ENCODE results near the gene NAV1. TPM values are rescaled to one million over a fixed set of nuclear protein-coding genes. Genes with fewer than 3 reads are reported as not detected.

NAV1 gene, protein sequence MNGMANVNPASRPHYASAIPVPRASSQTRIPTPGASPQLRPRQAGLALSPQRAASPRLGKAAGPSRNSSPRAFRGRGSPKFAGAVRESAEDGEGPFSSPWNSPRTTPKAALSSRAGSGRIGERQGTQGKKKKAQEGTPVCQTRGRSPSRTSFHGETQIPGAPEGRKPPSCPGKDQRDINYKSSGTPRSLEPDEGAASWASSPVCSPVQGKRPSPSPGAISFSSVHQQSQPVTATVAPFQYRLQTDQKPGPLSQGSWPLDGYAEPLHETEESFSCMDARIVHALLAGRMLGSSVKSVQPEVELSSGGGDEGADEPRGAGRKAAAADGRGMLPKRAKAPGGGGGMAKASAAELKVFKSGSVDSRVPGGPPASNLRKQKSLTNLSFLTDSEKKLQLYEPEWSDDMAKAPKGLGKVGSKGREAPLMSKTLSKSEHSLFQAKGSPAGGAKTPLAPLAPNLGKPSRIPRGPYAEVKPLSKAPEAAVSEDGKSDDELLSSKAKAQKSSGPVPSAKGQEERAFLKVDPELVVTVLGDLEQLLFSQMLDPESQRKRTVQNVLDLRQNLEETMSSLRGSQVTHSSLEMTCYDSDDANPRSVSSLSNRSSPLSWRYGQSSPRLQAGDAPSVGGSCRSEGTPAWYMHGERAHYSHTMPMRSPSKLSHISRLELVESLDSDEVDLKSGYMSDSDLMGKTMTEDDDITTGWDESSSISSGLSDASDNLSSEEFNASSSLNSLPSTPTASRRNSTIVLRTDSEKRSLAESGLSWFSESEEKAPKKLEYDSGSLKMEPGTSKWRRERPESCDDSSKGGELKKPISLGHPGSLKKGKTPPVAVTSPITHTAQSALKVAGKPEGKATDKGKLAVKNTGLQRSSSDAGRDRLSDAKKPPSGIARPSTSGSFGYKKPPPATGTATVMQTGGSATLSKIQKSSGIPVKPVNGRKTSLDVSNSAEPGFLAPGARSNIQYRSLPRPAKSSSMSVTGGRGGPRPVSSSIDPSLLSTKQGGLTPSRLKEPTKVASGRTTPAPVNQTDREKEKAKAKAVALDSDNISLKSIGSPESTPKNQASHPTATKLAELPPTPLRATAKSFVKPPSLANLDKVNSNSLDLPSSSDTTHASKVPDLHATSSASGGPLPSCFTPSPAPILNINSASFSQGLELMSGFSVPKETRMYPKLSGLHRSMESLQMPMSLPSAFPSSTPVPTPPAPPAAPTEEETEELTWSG (N-terminal part only)
- total RNA-seq = 16.5 and 27.0 TPM in 2 replicates

DNA sequence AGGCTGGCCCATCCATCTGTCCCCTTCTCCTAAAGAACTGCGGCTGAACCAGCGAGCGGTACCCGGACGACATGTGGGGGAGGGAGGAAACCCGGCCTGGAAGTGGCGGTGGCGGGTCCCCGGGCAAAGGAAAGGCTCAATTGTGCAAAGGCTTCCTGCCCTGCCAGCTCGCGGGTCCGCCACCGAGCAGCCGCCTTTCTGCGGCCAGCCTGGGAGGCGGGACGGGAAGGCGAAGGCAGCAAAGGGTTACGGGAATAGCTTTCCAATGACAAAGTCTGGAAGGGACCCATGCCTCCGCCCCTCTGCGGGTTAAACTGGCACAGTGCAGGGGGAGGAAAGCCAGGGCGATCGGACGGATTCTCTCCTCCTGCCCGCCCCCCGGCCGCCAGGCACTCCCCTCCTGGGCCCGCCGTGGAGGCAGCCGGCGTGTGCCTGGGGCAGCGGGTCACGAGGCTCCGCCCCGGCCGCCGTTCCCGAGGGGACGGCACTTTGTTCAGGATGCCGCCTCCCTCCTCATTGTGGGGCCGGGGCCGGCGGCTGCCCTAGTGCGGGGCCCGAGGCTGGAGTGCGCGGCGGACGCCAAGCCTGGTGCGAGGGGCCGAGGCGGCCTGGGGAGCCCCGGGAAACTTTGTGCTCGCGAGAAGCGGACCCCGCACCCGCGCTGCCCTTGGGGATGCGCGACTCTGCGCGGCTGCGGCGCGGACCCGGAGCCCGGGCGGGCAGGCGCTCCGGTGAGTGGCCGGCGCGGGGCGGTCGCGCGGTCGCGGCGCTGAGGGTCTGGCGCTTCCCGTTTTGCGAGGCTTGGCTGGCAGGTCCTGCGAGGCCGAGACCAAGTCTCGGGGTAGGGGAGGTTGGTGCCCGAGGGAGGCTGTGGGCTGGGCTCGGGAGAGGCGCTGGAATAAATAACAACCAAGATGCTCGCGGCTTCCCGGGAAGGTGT is at the start of gene NAV1:
Gene NAV1, plus strand, starts transcription at position 516 of the 940 bp plus-strand sequence. CDS start 83,758 bp downstream, outside the sequence.
- DNase-seq = peak; percentile 82

DNA sequence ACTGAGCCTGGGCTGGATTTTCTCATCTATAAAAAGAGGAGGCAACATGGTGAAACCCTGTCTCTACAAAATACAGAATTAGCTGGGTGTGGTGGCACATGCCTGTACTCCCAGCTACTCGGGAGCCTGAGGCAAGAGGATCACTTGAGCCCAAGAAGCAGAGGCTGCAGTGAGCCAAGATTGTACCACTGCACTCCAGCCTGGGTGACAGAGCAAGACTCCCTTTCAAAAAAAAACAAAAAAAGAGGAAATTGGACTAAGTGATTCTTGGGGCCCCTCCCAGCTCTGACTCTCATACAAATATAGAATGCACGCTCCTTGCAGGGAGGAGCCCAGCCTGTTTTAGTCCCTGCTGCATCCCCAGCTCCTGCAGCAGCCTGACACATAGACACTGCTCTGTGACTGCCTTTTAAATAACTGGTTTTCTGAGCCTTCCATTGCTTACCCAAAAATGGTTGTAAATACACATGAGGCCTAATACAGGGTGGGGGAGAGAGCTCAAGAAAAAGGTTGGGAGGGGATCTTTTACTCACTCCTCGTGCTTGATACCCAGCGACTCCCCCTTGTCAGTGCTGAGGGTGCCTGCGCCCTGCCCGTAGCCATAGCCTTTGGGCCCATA is 49.2 kb upstream of the NAV1 start:
- no peak for DNase-seq

DNA sequence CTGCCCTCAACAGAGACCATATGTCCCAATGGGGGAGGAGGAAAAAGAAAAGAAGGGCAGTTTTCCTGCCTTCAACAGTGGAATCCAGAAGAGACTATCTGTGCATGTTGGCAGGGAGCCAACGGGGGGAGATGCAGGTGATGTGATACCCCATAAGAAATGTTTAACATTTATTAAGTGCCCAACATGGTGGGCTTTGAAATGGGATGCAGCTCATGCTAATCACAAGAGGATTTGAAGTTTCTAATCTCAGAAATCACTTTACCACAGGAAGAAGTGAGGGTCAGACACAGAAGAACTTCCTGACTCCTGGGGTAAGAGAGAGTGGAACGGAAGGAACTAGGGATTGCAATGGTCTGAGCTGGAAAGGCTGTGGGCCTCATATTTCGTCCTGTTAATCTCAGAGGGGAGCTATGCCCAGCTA is 48.2 kb upstream of the NAV1 start:
- DNase-seq = peak; percentile 59

DNA sequence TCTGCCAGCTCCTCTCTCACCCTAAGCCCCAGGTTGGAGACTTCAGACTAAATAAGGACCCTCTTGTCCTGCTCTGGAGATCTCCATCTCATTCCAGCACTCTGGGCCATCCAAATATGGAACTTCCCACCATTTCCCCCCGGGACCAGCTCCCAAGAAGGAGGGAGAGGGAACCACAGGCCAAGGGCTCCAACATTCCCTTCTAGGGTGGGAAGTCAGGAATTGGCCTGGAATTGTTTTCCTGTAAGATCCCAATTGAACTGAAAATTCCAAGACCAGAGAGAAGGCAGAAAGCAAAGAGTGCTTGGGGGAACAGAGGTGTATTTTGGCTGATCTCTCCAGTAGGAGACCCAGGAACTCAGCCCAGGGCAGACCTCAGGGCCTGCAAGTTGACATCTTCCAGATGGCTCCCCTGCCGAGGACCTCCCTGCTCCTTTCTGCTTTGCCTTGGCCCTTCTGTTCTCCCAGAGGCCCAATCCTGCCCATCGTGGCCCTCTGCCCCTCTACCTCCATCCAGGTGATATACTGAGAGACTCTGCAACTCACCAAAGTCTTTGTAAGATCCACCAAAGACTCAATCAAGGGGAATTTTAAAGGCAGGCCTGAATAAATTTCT is 46.9 kb upstream of the NAV1 start:
- no peak for DNase-seq

DNA sequence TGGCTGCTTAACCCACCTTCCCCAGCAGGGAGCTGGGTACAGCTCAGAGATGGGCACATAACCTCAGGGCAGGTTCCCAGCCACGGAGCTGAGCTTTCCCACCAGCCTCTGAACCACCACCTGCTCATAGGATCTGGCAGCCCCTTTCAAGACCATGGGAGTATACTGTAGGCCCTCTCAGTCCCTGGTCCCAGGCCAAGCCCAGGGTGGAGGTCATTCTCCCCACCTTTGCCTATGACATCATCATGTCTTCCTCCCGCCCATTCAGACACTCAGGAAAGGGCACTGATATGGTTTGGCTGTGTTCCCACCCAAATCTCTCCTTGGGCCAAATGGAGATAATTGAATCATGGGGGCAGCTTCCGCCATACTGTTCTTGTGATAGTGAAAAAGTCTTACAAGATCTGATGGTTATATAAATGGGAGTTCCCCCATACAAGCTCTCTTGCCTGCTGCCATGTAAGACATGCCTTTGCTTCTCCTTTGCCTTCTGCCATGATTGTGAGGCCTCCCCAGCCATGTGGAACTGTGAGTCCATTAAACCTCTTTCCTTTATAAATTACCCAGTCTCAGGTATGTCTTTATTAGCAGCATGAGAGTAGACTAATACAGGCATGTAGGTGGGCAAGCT is 45.8 kb upstream of the NAV1 start:
- DNase-seq = peak; percentile 56

DNA sequence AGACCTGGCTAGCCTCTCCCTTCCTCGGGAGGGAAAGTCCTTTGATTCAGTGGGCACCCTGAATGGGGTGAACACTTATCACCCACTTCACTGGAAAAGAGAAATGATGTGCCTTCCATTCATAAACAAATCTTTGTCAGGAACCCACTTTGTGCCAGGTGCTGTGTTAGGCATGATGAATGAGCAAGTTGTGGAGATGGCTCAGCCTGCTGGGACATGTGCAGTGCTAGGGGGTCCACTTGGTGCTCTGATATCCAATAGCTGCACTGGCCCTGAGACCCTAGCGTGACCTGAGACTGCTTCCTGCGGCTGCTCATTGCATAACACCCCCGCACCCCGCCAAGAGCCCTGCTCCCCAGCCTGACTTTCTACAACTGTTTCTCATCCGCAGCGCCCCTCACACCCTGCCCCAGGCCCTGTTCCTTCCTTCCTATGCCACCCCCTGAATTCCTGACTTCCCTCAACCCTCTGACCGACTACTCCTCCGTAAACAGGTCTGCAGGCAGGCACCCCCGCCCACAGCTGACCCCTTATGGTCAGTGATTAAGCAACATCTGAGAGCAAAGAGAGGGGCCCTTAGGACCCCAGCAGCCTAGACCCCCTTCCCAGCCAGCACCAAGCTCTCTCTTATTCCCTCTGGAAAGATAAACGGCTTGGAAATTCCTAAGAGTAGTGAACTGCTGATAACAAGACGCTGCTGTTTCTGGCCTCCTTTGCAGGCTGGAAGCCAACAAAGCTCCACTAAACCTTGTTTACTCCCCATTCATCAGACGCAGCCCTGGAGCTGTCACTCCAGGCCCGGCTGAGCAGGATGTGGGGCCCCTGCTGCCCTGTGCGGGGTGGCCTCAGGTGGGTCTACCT is 44.9 kb upstream of the NAV1 start:
- peak; percentile 62 for DNase-seq

DNA sequence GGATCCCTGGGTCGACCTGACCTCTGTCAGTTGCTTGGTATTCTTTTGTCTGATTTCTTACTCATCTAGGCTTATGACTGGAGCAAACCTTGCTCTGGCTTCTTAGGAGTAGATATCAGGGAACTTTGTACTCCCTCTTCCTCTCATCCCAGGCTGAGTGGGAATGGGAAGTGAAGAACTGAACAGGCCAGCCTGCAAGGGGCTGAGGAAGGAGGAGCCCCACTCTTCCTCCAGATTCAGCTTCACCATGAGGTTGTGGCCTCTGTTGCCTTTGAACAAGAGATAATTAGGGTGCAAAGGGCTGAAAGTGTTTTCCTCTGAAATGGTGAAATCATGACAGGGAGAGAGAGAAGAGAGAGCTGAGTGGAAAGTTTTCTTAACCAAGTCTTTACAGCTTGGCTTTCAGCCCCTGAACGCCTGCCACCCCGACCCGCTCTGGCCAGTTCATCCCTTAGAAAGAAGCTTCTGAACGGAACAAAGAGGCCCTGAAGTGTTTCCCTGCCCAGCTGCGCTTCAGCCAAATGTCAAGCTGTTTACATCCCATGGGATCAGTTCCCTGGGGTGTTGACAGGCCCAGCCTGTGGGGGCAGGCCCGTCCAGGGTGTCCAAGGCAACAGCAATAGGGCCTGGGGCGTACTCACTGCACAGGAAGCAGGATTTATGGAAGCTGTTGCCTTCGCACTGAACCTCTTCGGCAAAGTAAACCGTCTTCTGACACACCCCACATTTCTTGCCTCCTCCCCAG is 43.2 kb upstream of the NAV1 start:
- DNase-seq = no peak

DNA sequence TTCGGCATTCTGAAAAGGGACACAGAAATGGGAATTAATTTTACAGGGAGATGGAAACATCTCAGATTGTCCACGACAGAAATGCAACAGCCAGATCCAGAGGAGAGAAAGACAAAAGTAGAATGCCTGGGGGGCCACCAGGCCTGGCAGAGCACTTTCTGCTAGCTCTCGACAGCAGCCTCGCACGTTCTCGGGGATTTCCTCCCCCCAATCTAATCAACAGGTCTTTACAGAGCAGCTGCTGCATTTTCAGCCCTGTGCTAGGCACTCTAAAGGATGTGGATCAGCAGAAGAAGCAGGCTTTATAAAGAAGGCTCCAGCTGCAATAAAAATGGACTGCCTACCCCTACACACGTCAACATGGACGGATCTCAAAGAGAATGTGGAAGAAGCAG is 42.6 kb upstream of the NAV1 start:
- no peak for DNase-seq

DNA sequence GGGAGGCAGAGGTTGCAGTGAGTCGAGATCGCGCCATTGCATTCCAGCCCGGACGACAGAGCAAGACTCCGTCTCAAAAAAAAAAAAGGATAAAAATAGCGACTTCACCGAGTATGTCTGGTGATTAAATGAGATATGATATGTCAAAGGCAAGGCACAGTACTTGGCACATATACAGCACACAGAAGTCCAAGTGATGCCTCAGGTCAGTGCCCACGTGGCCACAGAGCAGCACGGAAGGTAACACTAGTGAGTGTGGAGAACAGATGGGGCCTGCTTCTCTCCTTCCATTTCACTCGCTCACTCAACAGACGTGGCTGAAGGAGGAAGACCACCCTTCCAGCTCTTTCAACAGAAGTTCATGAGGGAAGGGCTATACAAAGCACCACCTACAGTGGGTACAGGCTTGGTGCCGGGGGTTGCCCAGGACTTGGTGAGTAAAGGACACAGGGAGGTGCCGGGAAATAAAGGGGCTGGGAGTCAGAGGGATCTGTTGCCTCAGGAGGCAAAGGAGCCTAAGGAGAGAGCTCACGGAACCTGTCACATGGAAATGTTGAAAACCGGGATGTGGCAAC is 40.9 kb upstream of the NAV1 start:
- no peak for DNase-seq

DNA sequence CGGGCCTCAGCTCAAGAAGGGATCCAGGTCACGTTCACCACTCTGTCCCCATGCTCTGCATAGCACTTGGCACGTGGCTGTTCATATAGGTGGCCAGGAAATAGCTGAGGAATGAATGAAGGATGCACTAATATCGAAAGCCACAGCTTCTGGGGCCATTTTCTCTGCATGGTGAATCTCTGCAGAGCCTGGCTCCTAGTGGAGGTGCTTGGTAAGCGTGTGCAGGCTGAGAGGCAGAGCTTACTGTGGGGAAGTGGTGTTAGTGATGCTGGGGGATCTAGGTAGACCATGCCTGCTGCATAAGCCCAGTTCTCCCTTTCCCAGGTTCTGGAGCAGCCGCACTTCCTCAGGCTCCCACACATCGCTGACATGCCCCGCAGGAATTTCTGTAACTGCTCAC is 40.3 kb upstream of the NAV1 start:
- DNase-seq = no peak

DNA sequence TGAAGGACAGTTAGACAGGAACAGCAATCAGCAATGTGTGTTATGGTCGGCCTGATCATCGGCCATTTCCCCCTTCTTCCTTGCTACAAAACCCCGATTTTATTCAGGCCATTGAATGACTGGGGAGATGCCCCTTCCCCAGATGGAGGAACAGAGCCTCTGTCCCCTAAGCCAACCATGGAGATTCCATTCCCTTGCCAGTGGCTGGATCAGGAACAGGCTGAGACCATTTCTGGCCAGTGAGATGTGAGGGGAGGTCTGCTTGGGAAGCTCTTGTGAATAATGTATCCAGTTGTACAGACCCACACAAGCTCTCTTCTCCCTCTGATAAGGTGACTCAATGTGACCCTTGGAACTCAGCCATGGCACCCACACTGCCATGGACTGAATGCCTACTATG is 39.7 kb upstream of the NAV1 start:
- no peak for DNase-seq

DNA sequence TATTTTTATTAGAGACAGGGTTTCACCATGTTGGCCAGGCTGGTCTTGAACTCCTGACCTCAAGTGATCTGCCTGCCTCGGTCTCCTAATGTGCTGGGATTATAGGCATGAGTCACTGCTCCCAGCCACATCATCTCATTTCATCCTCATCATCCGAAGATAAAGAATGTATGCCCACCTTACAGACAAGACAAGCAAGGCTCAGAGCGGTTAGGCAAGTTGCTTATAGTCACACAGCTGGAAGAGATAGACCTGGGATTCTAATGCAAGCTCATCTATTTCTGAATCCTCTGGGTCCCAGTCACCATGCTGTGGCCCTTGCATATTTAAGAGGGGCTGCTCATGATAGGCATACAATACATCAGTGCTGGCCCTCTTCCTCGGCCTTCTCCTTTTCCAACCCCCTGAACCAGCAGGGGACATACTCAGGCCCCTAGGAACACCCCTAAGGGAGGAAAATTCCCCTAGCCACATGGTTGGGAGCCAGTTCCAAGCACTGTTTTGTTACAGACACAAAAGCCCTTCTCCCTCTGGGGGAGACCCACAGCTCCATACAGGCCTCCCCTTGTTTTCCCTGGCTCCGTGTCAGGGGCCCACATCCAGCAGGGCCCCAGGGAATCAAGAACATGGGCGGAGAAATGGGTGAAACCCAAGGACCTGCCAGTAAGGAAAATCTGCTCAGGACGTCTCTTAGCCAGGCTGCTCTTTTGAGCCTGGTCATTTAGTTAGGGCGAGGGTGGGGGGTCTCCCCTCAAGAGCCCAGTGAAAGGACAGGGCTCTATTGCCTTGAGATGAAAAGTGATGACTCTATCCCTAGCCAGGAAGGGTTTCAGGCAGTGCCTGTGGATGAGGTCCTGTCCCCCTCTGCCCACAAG is 38.9 kb upstream of the NAV1 start:
- no peak for DNase-seq

DNA sequence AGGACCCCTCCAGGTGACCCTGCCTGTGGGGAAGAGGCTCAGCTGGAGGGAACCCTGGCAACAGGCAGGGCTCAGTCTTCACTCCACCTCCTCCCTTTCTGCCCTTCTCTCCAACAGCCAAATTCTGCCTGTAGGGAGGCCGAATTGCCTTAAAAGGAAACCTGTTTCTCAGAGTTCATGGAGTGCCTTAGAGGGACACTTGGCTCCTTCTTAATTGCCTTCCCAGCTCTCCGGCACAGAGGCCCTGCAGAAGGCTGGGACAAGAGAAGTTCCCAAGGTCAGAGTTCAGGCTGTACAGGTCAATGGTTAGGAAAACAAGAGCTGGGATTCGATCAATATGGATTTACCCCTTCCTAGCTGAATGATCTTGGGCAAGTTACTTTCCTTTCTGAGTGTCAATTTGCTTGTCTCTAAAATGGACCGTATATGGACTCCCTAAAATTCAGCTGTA is 38.2 kb upstream of the NAV1 start:
- DNase-seq = no peak

DNA sequence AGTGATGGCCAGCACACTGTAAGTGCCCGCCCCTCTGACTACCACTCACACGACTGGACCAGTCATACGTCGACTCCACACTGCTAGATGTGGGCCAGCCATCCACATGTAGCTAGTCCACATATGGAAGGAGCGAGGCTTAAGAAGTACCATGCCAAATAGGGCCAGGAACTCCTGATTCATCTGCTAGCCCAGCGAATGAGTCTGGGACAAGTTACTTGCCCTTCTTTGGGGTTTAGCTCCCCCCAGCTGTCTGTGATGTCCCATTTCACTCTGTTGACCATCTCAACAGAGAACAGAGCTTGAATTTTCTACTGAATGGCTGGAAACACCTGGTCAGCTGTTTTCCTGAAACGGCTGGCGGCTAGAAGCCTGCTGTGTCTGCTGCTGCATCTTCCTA is 37.8 kb upstream of the NAV1 start:
- peak; percentile 64 for DNase-seq

DNA sequence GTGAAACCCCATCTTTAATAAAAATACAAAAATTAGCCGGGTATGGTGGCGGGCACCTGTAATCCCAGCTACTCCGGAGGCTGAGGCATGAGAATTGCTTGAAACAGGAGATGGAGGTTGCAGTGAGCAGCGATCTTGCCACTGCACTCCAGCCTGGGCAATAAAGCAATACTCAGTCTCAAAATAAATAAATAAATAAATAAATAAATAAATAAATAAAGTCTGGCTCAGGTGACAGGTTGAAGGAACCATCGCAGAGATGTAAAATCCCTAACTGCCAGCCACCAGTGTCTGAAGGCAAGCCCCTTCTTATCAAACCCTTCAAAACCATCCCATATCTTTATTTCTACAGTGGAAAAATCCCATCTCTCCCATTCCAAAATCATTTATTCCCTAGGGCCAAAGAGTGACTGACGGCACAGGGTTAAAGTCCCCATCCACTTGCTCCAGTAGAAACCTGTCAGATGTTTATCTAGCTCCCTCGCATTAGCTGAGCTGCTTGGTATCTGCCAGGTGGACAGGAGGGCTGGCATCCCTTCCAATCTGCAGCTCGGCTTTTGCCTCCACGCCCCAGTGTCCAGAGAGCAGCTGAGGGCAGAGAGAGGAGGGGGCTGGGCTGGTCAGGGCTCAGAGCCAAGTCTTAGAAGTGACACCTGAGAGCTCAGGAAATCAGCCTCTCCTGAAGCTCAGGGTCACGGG is 37.0 kb upstream of the NAV1 start:
- no peak for DNase-seq

DNA sequence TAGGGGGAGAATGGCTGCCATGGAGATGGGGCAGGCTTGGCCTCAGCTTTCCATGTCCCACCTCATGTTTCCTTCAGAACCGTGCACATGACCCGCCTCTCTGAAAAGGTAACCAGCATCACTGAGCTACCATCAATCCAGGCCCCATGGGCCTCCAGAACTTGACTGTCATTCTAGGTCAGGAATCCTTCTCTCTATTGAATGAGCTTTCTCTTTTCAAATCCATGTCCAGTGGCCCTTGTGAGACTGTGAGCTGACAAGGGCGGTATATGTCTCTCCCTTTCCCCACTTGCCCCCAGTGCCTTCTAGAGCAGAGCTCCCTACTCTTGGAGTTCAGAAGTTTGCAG is 36.4 kb upstream of the NAV1 start:
- no peak for DNase-seq

Data from dermis blood vessel endothelial cell (primary cell).